HG03108 (cell line): Measurements from ENCODE around the gene SEMA3F.

Experiments
- ATAC-seq: cut with Tn5 transposase; IDR thresholded peaks from one replicate; pipeline ENCODE4 v1.9.1; 2021; ENCODE audit warnings: moderate library complexity; ENCODE audit not compliant: unreplicated experiment

Gene SEMA3F

DNA sequence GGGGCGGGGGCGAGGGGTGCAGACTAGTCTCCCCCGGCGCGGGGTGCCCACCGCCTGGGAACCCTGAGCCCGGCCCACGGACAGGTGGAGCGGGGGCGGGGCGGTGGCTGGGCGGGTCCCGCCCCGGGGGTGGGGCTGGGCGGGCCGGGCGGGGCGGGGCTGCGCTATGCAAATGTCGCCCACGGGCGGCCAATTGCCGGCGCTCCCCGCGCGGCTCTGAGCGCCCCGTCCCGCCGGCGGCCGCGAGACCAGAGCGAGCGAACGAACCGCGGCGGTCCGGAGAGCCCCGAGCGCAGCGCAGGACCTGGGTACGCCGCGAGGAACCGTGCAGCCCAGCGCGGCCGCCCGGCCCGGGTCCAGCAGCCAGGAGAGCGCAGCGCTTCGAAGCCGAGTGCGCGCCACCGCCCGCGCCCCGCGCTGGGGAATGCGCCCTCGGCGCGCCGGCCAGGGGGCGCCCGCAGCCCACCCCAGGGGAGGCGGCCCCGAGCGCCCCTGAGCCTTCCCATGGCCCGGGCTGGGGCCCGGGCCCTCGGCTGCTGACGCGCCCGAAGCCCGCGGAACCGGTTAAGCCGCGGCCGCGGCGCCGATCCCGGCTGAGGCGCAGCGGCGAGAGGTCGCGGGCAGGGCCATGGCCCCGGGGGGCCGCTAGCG is at the start of gene SEMA3F:
SEMA3F (plus strand) TSS at position 485 of the 651 bp plus-strand sequence. CDS start 4,299 bp downstream, outside the sequence.
- ATAC-seq = peak; percentile 64

DNA sequence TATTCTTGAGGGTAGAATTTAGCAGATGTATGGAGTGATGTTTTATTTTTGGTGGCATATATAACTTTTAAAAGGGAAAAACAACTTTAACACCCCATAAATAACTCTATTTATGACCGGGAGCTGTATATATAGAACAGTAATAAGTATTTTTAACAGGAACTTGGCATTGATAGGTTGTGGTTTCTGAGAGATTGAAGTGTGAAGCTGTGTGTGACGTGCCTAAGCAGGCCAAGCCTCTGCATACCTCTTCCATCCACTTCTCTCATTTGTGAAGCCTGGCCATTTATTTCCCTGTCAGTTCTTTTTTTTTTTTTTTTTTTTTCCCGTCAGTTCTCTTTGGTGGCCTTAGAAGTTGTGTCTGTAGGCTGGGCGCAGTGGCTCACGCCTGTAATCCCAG is 43.4 kb upstream of the SEMA3F start:
- ATAC-seq = no peak

DNA sequence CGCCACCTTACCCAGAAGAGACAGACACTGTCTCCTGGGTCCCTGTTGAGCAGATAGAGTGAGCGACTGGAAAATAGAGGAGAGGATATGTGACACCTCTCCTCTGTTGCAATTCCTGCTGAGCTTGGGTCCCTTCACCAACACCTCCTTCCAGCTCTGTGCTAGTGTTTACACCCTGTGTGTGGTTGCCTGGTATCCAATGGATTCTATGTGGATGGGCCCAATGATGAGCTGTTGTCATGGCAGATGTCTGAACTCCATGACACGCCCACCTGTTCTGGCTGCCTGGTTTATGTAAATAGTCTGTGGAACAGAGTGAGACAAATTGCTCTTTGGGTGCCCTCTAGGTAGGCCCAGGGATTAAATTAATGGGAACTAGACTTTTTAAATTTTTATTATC is 42.7 kb upstream of the SEMA3F start:
- ATAC-seq = no peak

DNA sequence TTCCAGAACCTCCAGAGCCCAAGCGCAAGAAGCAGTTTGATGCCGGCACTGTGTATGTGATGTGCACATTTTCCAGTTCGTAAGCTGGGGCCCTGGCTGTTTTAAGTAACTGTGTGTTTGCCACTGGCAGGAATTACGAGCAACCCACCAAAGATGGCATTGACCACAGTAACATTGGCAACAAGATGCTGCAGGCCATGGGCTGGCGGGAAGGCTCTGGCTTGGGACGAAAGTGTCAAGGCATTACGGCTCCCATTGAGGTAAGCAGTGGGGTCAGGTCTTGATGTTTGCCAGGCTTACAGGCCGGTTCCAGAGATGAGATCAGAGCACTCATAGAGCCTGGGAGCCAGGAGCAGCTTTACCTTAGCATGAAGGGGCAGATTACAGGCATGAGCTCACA is 38.0 kb upstream of the SEMA3F start:
- no peak for ATAC-seq

DNA sequence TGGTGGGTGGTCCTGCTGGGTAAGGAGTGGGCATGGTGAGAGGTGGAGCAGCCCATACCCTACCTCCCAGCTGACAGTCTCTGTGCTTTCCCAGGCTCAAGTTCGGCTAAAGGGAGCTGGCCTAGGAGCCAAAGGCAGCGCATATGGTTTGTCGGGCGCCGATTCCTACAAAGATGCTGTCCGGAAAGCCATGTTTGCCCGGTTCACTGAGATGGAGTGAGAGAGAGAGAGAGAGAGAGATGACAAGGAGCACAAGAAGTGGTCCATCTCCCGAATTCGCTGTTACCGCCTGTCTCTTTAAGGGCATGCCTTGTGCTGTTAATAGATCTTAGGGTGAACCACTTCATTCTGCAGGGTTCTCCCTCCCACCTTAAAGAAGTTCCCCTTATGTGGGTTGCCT is 36.9 kb upstream of the SEMA3F start:
- no peak for ATAC-seq

DNA sequence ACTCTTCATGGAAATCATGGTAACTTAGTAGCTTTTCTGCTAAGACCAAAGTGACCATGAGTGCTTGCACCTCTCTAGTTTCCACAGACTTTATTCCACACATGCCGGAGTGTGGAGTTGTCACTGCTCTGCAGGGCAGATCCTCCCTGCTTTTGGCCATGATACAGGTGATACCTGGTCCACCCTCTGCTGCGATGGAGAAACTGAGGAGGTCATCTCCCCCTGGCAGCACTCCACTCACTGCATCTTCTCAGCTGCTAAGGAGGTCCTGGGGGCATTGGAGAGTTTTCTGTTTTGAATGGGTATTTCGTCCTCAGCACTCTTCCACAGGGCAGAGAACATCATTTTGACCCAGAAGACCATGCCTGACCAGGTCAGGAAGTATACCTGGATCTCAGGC is 35.3 kb upstream of the SEMA3F start:
- no peak for ATAC-seq

DNA sequence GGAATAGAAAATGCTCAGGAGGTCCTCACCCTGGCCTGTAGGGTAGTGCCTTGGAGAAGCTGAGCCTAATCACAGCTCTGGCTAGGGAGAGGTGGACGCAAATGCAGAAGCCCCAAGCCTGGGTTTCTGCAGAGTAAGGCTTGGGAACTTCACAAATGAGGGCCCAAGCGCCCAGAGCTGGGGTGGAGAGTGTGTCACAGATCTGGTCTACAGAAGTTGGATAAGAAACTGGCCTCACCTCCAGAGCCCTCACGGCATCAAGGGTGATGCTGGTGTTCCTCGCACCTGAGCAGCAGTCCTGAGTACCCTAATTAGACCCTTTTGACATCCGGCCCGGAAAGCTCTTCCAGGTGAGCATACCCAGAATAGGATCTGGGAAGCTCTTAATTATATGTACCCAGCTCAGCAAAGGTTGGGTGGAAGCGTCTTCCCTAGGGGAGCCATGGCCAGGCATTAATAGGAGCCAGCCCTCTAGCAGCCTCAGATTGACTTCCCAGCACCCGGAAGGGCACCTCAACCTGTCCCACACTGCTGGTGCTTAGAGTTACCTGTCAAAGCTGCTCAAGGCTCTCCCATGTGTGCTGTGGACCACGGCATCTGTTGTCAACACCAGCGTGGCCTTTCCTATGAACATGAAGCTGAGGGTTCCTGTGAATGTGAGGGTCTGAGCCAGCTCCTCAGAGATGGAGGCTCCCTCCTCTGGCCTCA is 34.6 kb upstream of the SEMA3F start:
- no peak for ATAC-seq

DNA sequence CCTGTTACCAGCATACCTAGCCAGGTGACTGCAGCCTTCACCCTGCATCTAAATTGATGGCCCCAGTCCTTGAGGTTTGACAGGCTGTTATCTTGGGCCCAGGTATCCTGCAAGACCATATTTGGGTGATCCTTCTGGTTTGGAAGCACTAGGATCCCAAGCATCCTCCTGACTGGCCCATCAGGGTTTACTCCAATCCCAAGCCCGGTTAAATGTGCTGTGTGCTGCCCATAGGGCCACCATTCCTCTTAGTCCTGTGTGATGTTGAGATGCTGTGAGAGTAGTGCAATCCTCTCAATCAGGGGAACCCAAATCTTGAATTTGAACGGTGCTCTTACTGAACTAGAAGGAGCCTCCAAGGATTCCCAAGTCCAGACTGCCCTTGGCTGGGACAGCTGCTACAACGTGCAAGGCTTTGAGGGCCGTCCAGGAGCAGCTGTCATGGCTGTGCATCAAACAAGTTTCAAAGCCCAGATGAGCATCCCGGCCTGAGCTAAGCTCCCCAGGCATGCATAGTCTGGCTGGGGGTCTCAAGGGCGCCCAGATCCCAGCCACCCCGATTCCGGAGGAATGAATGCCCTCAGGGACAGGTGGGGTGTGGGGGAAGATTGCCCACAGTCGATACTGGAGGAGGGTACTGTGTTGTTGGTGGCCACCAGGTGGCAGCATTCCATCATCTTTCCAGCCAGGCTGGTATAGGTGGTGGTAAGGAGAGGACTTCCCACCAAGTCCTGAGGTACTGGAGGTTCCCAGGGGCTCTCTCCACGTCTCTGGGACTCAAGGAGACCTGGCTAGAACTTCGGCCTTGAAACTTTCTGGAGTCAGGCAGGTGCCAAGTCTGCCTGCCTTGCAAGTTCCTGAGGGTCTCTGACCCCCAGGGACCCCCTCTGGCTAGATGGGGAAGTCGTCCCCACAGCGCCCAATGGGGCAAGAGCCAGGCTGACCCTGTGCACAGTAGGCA is 33.8 kb upstream of the SEMA3F start:
- peak; percentile 69 for ATAC-seq

DNA sequence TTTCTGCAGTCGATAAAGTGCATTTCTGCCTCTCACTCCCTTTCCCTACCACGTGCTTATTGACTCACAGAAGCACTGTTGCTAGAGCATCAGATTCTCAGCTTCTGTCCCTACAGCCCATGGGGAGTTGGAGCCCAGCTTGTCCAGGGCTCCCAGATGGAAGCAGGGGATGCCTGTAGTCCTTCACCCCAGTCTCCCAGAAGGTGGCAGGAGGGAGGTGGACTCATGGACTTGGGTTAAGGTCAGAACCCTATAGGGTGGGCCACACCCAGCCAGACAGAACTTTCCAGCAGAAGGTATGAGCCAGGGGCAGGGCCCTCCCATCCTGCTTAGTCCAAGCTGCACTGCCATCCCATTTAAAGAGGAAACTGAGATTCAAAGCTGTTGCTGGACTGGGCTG is 33.1 kb upstream of the SEMA3F start:
- ATAC-seq = no peak

DNA sequence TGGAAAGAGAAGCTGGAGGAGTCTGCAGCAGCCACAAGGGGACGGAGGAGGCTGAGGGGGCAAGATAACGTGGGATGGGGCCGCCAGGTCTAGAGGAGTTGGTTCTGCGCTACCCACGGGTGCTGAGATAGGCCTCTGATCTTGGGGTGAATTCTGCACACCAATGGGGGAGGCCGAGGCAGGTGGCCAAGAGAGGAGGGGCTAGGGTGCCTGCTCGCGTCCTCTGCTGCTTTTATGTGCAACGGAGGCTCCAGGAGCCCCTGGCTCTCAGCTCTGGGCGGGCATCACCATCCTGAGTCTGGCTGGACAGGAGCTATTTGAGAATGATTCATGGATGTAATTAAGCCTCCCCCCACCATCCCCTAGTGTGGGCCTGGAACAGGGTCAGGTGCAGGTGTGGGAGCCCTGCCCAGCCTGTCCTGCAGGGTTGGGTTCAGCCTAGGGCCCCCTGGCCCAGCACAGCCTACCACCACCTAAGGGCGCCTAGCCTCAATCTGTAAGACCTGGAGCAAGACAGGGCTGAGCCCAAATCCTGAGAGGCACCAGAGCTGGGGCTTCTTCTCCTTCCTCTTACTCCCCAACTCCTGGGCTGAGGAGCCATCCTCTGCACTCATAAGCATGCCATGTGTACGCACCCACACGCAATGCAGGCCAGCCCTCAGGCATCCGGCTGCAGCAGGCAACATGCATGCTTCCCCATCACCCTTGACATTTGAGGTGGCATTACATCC is 32.3 kb upstream of the SEMA3F start:
- no peak for ATAC-seq

DNA sequence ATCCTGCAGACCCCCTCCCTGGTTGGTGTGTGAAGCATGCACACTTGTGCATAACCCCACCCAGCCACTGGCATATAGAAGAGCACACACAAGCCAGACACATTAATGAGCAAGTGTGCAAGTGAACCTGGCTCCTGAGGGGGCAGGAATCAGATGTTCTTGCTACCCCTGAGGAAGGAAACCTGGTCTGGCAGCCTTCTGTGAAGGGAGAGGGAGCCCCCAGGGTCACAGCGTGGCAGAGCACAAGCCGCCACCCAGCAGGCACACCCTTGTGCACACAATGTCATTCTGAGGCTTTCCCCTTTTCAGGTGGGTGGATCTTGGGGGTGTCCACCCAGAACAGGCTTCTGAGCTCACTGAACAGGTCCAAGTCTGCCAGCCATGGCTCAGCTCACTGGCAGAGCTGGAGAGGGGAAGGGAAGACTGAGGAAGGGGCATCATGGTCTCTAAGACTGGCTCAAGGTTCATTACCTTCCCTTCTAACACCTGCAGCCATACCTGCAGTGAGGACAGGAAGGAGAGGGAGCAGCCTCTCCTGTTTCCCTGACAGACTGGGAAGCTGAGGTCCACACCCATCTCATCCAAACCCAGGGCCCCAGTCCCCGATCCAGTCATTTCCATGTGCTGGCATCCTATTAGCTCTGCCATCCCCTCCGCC is 31.6 kb upstream of the SEMA3F start:
- ATAC-seq = no peak

DNA sequence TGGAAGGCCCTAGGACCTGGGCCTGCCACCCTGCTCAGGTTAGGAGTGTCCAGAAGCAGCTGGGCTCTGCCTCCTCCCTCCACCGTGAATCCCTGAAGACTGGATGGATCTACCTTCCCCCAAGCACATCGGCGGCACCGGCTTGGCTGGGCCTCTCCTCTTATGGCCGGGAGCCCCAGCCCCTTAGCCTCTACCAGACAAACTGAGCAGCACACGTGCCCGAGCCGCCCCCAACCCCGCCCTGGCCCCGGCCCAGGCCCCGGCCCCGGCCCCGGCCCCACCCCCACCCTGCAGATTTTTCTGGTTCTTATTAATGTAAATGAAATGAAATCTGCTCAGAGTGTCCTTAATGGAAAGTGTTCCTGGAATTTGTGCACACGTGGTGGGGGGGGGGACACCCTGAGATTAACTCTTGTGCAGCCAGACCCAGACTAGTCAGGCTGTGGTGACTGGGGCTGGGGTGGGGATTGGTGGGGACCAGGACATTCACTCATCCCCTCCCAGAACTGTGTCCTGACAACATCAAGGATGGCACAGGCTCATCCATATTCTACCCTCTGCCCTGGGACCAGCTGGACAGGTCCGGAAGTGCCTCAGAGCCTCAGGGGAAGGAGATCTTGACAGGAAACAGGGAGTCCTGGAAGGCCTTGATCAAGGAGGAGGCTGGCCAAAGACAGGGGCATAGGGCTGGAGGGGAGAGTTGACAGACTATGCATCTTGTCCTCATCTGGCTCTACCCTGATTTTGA is 30.9 kb upstream of the SEMA3F start:
- no peak for ATAC-seq

DNA sequence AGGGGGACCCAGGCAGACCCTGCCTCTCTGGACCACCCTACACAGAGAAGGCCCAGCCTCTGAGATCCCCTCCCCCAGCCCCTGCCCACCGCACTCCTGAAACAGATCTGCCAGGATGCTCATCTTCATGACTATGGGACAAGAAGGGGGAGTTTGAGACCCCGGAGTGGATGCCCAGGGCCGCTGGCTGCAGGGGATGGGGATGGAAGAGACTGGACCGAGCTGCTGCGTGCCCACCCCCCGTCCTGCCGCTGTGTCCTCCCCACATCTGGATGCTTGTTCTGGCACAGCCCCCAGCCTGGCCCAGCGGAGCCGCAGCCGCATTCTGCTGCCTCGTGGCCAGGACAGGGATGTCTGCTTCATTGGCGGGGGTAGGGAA is 30.3 kb upstream of the SEMA3F start:
- no peak for ATAC-seq

DNA sequence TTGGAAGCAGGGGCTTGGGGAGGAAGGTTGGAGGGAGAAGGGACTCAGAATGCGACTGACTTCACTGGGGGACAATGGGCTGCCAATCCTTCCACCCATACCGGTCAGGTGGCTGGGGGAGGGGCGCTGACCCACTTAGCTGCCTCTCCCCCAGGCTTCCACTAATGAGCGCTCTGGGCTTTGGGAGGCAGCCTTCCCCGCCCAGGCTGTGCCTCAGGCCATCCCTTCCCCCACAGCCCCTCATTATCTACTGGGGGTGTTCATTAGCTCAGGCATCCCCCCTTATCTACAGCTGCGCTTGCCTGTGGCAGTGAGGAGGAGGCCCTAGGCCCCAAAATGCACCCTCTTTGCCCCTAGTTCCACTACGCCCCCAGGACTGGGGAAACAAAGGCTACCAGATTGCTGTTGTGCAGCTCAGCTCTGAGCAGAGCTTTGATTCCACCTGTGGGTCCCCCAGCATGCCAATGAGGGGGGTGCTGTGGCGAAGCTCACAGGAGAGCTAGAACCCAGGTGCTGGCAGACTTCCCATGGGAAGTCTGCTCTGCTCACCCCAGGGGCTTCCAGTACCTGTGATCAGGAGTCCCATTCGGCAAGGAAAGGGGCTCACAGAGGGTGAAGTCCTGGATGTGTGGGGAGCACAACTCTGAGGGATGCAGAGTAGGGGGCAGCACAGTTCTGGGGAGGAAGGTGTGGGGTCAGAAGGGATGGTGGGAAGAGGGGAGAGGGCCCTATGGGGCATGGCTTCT is 29.4 kb upstream of the SEMA3F start:
- no peak for ATAC-seq

DNA sequence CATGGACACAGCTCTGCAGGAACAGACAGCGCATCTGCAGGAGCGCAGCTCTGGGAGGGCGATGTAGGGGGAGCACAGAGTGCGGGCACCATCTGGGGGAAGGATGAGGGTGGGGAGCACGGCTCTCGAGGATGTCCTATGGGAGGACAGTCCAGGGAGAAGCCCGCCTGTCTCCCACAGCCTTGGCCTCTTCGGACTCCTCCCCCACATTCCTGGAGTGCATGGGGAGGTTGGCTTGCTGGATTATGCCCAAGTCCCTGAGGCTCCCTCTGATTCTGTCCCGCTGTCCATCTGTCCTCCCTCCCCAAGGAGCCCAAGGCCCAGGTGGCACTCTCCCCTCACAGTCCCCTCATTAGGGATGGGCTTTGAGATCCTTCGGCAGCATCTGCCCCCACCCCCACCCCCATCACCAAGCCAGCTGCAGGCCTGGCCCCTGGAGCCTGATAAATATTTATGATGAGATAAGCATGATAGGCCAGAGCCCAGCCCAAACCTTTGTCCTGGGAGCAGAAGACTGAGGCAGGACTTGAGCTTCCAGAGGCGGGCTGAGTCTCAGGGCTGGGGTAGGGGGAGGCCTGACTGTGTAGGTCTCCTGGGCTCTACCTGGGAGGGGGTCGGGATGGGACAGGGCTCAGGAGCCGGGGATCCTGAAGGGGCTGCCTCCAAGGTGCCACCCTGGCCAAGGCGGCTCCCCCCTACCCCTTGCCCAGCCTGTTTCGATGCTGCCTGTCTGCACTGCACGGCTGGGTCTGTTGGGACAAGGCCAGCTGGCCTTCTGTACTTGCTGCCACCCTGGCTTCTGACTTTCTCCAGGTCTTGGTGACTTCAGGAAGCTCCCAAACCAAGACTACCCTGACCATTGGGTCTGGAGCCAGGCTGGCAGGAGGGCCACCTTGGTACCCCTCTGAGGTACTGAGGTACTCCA is 28.6 kb upstream of the SEMA3F start:
- ATAC-seq = no peak

DNA sequence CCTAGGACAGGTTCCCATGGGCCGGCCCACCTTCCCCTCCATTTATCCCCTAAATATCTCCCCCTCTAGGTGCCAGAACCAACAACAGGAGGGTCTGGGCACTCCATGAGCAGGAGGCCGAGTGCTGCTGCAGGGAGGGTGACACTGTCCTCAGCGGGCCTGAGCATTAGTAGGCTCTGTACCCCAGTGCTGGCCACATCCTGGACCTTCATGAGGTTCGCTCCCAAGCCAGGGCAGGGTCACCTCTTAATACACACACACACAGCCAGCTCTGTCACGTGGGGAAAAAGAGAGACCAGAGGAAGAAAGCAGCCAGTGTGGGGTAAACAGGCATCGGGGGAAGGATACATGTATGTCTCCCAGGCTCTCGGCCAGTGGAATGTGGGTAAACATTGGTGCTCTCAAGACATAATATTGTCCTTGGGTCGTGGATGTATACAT is 27.9 kb upstream of the SEMA3F start:
- ATAC-seq = no peak

DNA sequence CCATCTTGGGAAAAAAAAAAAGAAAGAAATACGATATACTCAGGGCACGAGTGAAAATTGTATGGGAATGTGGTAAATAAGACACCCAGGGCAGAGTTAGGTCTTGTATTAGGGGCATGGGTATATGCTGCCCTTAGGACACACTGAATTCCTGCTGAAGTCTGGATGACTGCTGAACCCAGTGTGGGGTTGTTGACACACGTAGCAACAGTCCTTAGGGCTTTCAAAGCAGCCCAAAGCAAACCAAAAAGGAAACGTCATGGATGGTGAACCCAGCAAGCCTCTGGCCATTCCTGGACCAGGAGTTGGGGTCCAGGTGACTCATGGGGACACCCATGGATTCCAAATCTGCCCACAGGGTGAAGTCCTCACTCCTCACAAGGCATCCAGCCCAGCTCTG is 27.1 kb upstream of the SEMA3F start:
- ATAC-seq = no peak

DNA sequence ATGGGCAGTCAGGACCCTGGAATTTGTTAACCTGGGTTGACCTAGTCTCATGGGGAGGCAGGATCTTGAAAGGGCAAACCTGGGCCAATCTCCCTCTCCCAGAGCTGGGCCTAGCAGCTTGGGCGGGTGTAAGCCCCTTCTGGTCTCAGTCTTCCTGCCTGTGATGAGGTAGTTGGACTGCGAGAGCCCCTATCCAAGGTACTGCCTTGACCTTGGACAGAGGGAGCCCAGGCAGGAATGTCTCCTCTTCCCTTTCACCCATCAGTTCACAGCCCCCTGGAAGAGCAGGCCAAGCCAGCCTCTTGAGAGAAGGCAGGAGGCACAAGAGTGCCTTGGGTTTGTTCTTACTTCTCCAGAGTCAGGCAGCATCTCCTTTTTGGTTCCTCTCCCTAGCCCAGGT is 24.7 kb upstream of the SEMA3F start:
- ATAC-seq = no peak
